DOHH2 (cell line): ENCODE measurements around the gene DCP1B.

Experiments
- H3F3A ChIP-seq: fragments of 200-600 bp; sonication (generic), shearing (Covaris generic); 2 replicates; pipeline ENCODE4 v1.6.0; 2016; ENCODE audit warnings: antibody characterized with exemption, mild to moderate bottlenecking; ENCODE audit not compliant: control insufficient read depth, insufficient read depth
- H3K27ac ChIP-seq: fragments of 200-600 bp; sonication (generic); 2 replicates; pipeline ENCODE4 v1.5.1; 2014; ENCODE audit warnings: low read depth, mild to moderate bottlenecking, low read length, moderate library complexity
- H3K27me3 ChIP-seq: fragments of 200-600 bp; sonication (generic); 2 replicates; pipeline ENCODE4 v1.6.1; 2014; ENCODE audit warnings: mild to moderate bottlenecking, low read length, mixed read lengths; ENCODE audit not compliant: control insufficient read depth
- H3K36me3 ChIP-seq: fragments of 200-600 bp; sonication (generic); 2 replicates; pipeline ENCODE4 v1.6.1; 2014; ENCODE audit warnings: mild to moderate bottlenecking, low read length, moderate library complexity, mixed read lengths; ENCODE audit not compliant: control insufficient read depth
- H3K4me1 ChIP-seq: fragments of 200-600 bp; sonication (generic); 2 replicates; pipeline ENCODE4 v1.6.1; 2014; ENCODE audit warnings: mild to moderate bottlenecking, low read length, mixed read lengths; ENCODE audit not compliant: control insufficient read depth
- H3K4me2 ChIP-seq: fragments of 200-600 bp; sonication (generic); 2 replicates; pipeline ENCODE4 v1.6.0; 2014; ENCODE audit warnings: mild to moderate bottlenecking, low read length, moderate library complexity
- H3K4me3 ChIP-seq: fragments of 200-600 bp; sonication (generic); 2 replicates; pipeline ENCODE4 v1.5.1; 2014; ENCODE audit warnings: mild to moderate bottlenecking, low read length, mixed read lengths
- H3K79me2 ChIP-seq: fragments of 200-600 bp; sonication (generic); 2 replicates; pipeline ENCODE4 v1.6.1; 2014; ENCODE audit warnings: mild to moderate bottlenecking, low read length, mixed read lengths; ENCODE audit not compliant: control insufficient read depth
- H3K9me2 ChIP-seq: fragments of 200-600 bp; sonication (generic); replicated peaks from 2 replicates; pipeline ENCODE4 v1.6.1; 2014; ENCODE audit warnings: mild to moderate bottlenecking, low read length, mixed read lengths; ENCODE audit not compliant: control insufficient read depth
- H3K9me3 ChIP-seq: fragments of 200-600 bp; sonication (generic); 2 replicates; pipeline ENCODE4 v1.6.1; 2014; ENCODE audit warnings: antibody characterized with exemption, low read length, mixed read lengths; ENCODE audit not compliant: control insufficient read depth, insufficient read depth
- H4K20me1 ChIP-seq: fragments of 200-600 bp; sonication (generic); 2 replicates; pipeline ENCODE4 v1.6.0; 2014; ENCODE audit warnings: low read depth, mild to moderate bottlenecking, antibody characterized with exemption, low read length, moderate library complexity; ENCODE audit not compliant: control insufficient read depth, insufficient read depth
- CTCF ChIP-seq: fragments of 200-600 bp; sonication (generic); IDR thresholded peaks from one replicate; pipeline ENCODE4 v1.5.1; 2014; ENCODE audit warnings: antibody characterized with exemption, mild to moderate bottlenecking, low read depth, low read length; ENCODE audit not compliant: poor library complexity, severe bottlenecking
- EZH2phosphoT487 ChIP-seq: fragments of 200-600 bp; sonication (generic); IDR thresholded peaks from 2 replicates; pipeline ENCODE4 v1.6.1; 2017; ENCODE audit warnings: borderline replicate concordance, mild to moderate bottlenecking, antibody characterized with exemption, low read length, moderate library complexity, mixed read lengths

Gene DCP1B

GRCh38 chr12:1970331-1970900 is 33.8 kb downstream of the DCP1B start:
- H3K79me2 ChIP-seq = no peaks in the 10 kb centered on the region
- no peaks in the 10 kb centered on the region for H3K4me1 ChIP-seq
- no peaks in the 10 kb centered on the region for H3F3A ChIP-seq
- no peak for TF ChIP-seq EZH2phosphoT487
- no peaks in the 10 kb centered on the region for H4K20me1 ChIP-seq
- H3K36me3 ChIP-seq = peaks cover 7% of the 10 kb centered on the region
- H3K4me2 ChIP-seq = no peak overlapping the region
- no peak overlapping the region for H3K27ac ChIP-seq
- H3K9me2 ChIP-seq = no peaks in the 10 kb centered on the region
- no peaks in the 10 kb centered on the region for H3K27me3 ChIP-seq
- H3K4me3 ChIP-seq = no peak overlapping the region
- no peaks in the 10 kb centered on the region for H3K9me3 ChIP-seq

GRCh38 chr12:1966561-1967226 is 37.6 kb downstream of the DCP1B start:
- Histone ChIP-seq H3K36me3 (peaks cover 8% of the 10 kb centered on the region), H3K27ac (no peak overlapping the region), H3F3A (no peaks in the 10 kb centered on the region)

GRCh38 chr12:1965916-1966315 is 38.3 kb downstream of the DCP1B start:
- no peaks in the 10 kb centered on the region for H3F3A ChIP-seq
- no peak overlapping the region for H3K4me2 ChIP-seq
- H3K4me3 ChIP-seq = no peak overlapping the region
- no peaks in the 10 kb centered on the region for H3K27me3 ChIP-seq
- no peaks in the 10 kb centered on the region for H4K20me1 ChIP-seq
- no peaks in the 10 kb centered on the region for H3K79me2 ChIP-seq
- H3K4me1 ChIP-seq = no peaks in the 10 kb centered on the region
- no peak overlapping the region for H3K27ac ChIP-seq
- H3K9me2 ChIP-seq = no peaks in the 10 kb centered on the region
- no peaks in the 10 kb centered on the region for H3K9me3 ChIP-seq
- TF ChIP-seq EZH2phosphoT487 = no peak
- no peak for TF ChIP-seq CTCF
- H3K36me3 ChIP-seq = peaks cover 8% of the 10 kb centered on the region

More at GRCh38 chr12:1966561-1967226, 37.6 kb downstream of the DCP1B start:
- Histone ChIP-seq H3K4me3 (no peak overlapping the region), H3K27me3 (no peaks in the 10 kb centered on the region), H3K4me2 (no peak overlapping the region), H3K79me2 (no peaks in the 10 kb centered on the region), H3K9me2 (no peaks in the 10 kb centered on the region), H4K20me1 (no peaks in the 10 kb centered on the region), H3K9me3 (no peaks in the 10 kb centered on the region), H3K4me1 (no peaks in the 10 kb centered on the region)
- TF ChIP-seq EZH2phosphoT487 = no peak

GRCh38 chr12:1962051-1963020 is 41.9 kb downstream of the DCP1B start:
- Histone ChIP-seq H3K4me3 (no peak overlapping the region), H3K9me3 (no peaks in the 10 kb centered on the region), H3K36me3 (peaks cover 8% of the 10 kb centered on the region), H3K27ac (no peak overlapping the region), H3K9me2 (no peaks in the 10 kb centered on the region), H4K20me1 (no peaks in the 10 kb centered on the region), H3K79me2 (no peaks in the 10 kb centered on the region), H3K27me3 (no peaks in the 10 kb centered on the region), H3F3A (no peaks in the 10 kb centered on the region), H3K4me2 (no peak overlapping the region), H3K4me1 (no peaks in the 10 kb centered on the region)
- no peak for TF ChIP-seq EZH2phosphoT487
- TF ChIP-seq CTCF = no peak
